Activated T-helper 17 cell treated with anti-CD3 and anti-CD28 coated beads, Interleukin-2, amount 50 U/mL, for 72 hours (primary cell): ENCODE results near the gene PRADC1. TPM values are rescaled to one million over a fixed set of nuclear protein-coding genes. Genes with fewer than 3 reads are reported as not detected.
A peak's percentile ranks its signal among the peaks of the same experiment; 100 is the strongest.
"Not testable (repeated sequence)": the region's sequence is repeated elsewhere in the genome, so short reads cannot be mapped to it uniquely, and the experiment has no call there.

Experiments
- ATAC-seq: fragments of 150-1000 bp; cut with Tn5 transposase; replicated peaks from 2 replicates; pipeline ENCODE4 v1.10.0; 2021; ENCODE audit warnings: mild to moderate bottlenecking, moderate library complexity
- H3K27ac Mint-ChIP-seq: one replicate; pipeline ENCODE4 v1.8.0; 2022; ENCODE audit warnings: mixed read lengths
- H3K27me3 Mint-ChIP-seq: one replicate; pipeline ENCODE4 v1.8.0; 2022; ENCODE audit warnings: mixed read lengths
- H3K36me3 Mint-ChIP-seq: one replicate; pipeline ENCODE4 v1.8.0; 2022; ENCODE audit warnings: low read depth, mild to moderate bottlenecking, mixed read lengths
- H3K4me1 Mint-ChIP-seq: one replicate; pipeline ENCODE4 v1.8.0; 2022; ENCODE audit warnings: mixed read lengths
- H3K4me3 Mint-ChIP-seq: one replicate; pipeline ENCODE4 v1.8.0; 2022; ENCODE audit warnings: mild to moderate bottlenecking, mixed read lengths
- H3K9me3 Mint-ChIP-seq: one replicate; pipeline ENCODE4 v1.8.0; 2022; ENCODE audit warnings: mixed read lengths
- total RNA-seq, 2 donors: library from RNA; stranded (reverse); gene quantifications; one replicate each; pipeline ENCODE4 v1.2.3, GENCODE V29; 2022

PRADC1 gene
- total RNA-seq, 2 donors from 2014 or later, result 10.0 to 16.0 TPM

DNA sequence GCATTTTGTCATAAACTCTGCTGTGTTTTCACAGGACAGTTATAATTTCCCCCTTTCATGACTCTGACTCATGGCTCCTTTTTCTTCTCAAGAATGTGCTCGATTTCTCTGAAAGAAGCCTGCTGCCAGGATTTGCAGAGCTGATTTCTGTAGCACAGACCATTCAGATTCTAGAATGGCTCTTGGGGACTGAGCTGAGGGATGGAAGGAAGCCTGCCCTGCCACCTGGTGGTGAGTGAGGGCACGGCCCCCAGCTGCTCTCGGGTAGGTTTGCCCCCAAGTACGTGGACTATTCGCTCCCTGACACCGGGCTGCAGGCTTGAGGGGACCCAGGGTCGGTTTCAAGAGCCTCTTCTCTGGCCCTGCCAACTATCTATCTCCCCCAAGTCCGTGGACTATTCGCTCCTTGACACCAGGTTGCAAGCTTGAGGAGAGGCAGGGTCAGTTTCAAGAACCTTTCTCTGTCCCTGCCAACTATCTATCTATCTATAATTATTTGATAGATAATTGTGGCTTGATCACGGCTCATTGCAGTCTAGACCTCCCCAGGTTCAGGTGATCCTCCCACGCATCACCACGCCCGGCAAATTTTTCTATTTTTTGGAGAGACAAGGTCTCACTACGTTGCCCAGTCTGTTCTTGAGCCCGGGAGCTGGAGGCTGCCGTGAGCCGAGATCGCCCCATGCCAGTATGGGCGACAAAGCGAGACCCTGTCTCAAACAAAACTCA lies 20.4 kb downstream of the PRADC1 start:
- Mint-ChIP-seq H3K27ac (no peak overlapping the region), H3K4me1 (peaks cover 8% of the 10 kb centered on the region), H3K36me3 (no peaks in the 10 kb centered on the region), H3K9me3 (no peaks in the 10 kb centered on the region), H3K4me3 (peak overlapping the region; percentile 98), H3K27me3 (peaks cover 12% of the 10 kb centered on the region)
- peak; percentile 74 for ATAC-seq

GRCh38 chr2:73212098-73212447 lies 21.0 kb downstream of the PRADC1 start:
- Mint-ChIP-seq H3K36me3 (no peaks in the 10 kb centered on the region), H3K4me3 (peak overlapping the region; percentile 98), H3K27ac (no peak overlapping the region), H3K9me3 (no peaks in the 10 kb centered on the region), H3K27me3 (peaks cover 14% of the 10 kb centered on the region), H3K4me1 (peaks cover 8% of the 10 kb centered on the region)
- no peak for ATAC-seq

DNA sequence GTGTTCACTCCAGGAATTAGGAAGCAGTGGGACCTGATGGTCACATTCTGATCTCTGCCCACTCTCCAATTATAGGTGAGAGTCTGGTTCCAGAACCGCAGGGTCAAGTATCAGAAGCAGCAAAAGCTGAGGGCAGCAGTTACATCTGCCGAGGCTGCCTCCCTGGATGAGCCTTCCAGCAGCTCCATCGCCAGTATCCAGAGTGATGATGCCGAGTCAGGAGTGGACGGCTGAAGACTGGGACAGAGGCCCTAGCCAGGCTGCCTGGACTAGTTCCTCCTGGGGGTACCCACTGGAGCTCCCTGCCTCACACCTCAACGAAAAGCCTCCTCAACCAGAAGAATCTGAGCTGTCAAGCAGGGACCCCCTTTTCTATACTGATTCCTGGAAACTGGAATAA lies 22.3 kb downstream of the PRADC1 start:
- no peak overlapping the region for H3K27ac Mint-ChIP-seq
- H3K4me3 Mint-ChIP-seq, result no peak overlapping the region
- no peaks in the 10 kb centered on the region for H3K9me3 Mint-ChIP-seq
- H3K27me3 Mint-ChIP-seq, result peaks cover 19% of the 10 kb centered on the region
- no peak for ATAC-seq
- no peaks in the 10 kb centered on the region for H3K36me3 Mint-ChIP-seq
- peaks cover 7% of the 10 kb centered on the region for H3K4me1 Mint-ChIP-seq

DNA sequence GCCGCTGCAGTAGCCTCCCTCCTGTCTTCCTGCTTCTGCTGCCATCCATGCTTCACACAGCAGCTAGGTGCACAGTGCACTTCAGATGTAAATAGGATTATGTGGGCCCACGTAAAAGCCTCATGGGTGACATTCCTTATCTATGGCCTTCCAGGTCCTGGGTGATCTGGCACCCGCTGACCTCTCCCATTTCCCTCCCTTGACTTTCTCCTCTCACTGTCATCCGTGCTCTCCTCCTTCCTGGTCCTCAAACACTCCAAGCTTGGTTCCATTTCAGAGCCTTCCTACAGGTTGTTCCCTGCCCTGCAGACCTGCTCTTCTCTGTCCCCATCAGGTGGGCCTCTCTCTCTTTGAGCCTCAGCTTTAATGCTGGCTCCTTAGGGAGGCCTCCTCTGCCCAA lies 23.0 kb downstream of the PRADC1 start:
- H3K4me3 Mint-ChIP-seq, result no peak overlapping the region
- H3K27me3 Mint-ChIP-seq, result peaks cover 21% of the 10 kb centered on the region
- ATAC-seq, result no peak
- H3K36me3 Mint-ChIP-seq, result no peaks in the 10 kb centered on the region
- H3K4me1 Mint-ChIP-seq, result peaks cover under 1% of the 10 kb centered on the region
- H3K9me3 Mint-ChIP-seq, result no peaks in the 10 kb centered on the region
- no peak overlapping the region for H3K27ac Mint-ChIP-seq

DNA sequence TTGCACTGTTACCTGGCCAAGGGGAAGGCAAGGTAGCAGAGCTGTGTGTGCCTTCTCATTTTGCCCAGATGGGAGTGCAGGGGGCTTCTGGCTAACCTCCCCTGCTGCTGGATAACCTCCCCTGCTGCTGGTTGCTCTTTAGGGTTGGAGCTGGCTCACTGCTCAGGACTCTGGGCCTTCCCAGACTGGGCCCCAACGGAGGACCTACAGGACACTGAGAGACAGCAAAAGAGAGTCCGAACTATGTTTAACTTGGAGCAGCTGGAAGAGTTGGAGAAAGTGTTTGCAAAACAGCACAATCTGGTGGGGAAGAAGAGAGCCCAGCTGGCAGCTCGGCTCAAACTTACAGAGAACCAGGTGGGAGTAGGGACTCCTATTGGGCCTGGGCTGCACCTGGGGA lies 24.8 kb downstream of the PRADC1 start:
- no peak for ATAC-seq
- H3K9me3 Mint-ChIP-seq, result no peaks in the 10 kb centered on the region
- H3K27ac Mint-ChIP-seq, result no peak overlapping the region
- no peaks in the 10 kb centered on the region for H3K36me3 Mint-ChIP-seq
- peaks cover 30% of the 10 kb centered on the region for H3K27me3 Mint-ChIP-seq
- H3K4me1 Mint-ChIP-seq, result no peaks in the 10 kb centered on the region
- H3K4me3 Mint-ChIP-seq, result no peak overlapping the region

GRCh38 chr2:73205611-73206010 lies 27.4 kb downstream of the PRADC1 start:
- no peaks in the 10 kb centered on the region for H3K4me1 Mint-ChIP-seq
- H3K36me3 Mint-ChIP-seq, result no peaks in the 10 kb centered on the region
- H3K27ac Mint-ChIP-seq, result no peak overlapping the region
- no peak for ATAC-seq
- H3K9me3 Mint-ChIP-seq, result no peaks in the 10 kb centered on the region
- peaks cover 40% of the 10 kb centered on the region for H3K27me3 Mint-ChIP-seq
- H3K4me3 Mint-ChIP-seq, result no peak overlapping the region

DNA sequence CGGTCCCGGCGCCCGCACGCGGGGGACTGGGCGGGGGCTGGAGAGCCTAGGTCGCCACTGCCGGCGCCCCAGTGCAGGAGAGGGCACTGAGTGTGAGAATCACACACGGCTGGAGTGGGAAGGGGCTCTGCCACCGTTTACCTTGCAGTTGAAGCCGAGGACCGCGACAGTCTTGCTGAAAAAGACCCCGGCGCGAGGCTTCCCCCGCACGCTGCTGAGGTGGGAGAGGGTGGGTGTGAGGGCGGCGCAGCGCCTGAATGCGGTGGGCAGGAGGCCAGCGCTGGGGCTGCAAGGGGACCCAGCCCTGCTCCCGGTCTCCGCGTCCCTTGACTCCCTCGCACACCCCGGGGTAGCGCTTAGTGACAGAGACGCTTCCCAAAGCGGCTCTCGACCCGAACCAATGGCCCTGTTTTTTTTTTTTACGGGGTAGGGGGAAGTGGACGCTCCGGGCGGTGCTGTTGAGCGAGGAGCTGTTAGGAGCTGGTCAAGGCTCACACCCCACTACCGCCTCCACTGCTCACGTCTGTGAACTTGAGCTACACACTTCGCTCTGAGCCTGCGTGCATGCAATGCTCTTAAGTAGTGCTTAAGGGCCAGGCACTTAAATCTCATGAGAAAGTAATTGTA lies 29.9 kb downstream of the PRADC1 start:
- no peak for ATAC-seq
- no peaks in the 10 kb centered on the region for H3K36me3 Mint-ChIP-seq
- H3K9me3 Mint-ChIP-seq, result no peaks in the 10 kb centered on the region
- peaks cover 36% of the 10 kb centered on the region for H3K27me3 Mint-ChIP-seq
- peak overlapping the region; percentile 34 for H3K4me3 Mint-ChIP-seq
- no peaks in the 10 kb centered on the region for H3K4me1 Mint-ChIP-seq
- no peak overlapping the region for H3K27ac Mint-ChIP-seq

- ATAC-seq, result peak; percentile 31
- Mint-ChIP-seq H3K9me3 (no peaks in the 10 kb centered on the region), H3K27ac (no peak within 1 kb of the TSS), H3K36me3 (no peaks in the 10 kb centered on the region), H3K4me1 (no peaks in the 10 kb centered on the region), H3K27me3 (peaks cover 33% of the 10 kb centered on the region), H3K4me3 (peak within 1 kb of the TSS; percentile 34)
Measured at GRCh38 chr2:73202156-73203054, 30.6 kb downstream of the PRADC1 start, which contains the start of gene NOTO. Gene NOTO, plus strand, starts transcription at chr2:73202574. Its CDS starts 93 bp downstream, at chr2:73202667.

DNA sequence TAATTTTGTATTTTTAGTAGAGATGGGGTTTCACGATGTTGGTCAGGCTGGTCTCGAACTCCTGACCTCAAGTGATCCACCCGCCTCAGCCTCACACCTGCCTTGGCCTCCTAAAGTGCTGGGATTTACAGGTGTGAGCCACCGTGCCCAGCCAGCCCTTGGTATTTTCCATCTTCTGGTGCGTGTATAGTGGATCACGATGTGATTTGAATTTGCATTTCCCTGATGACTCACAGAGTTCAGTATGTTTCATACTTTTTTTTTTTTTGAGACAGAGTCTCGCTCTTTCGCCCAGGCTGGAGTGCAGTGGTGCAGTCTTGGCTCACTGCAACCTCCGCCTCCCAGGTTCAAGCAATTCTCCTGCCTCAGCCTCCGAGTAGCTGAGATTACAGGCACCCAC lies 32.8 kb downstream of the PRADC1 start:
- not testable (repeated sequence) for H3K9me3 Mint-ChIP-seq, H3K27ac Mint-ChIP-seq, H3K4me3 Mint-ChIP-seq, H3K4me1 Mint-ChIP-seq, H3K36me3 Mint-ChIP-seq
- peak; percentile 78 for ATAC-seq
- H3K27me3 Mint-ChIP-seq, result peaks cover 39% of the 10 kb centered on the region

- no peaks in the 10 kb centered on the region for H3K4me1 Mint-ChIP-seq
- H3K27ac Mint-ChIP-seq, result no peak overlapping the region
- H3K4me3 Mint-ChIP-seq, result no peak overlapping the region
Measured at GRCh38 chr2:73197579-73197978, 35.5 kb downstream of the PRADC1 start.

GRCh38 chr2:73187549-73187948 lies 45.5 kb downstream of the PRADC1 start:
- Mint-ChIP-seq H3K27me3 (peaks cover 9% of the 10 kb centered on the region), H3K4me3 (no peak overlapping the region), H3K27ac (no peak overlapping the region), H3K9me3 (peaks cover 4% of the 10 kb centered on the region), H3K36me3 (no peaks in the 10 kb centered on the region), H3K4me1 (no peaks in the 10 kb centered on the region)
- no peak for ATAC-seq

More at GRCh38 chr2:73197579-73197978, 35.5 kb downstream of the PRADC1 start:
- no peak for ATAC-seq
- H3K9me3 Mint-ChIP-seq, result no peaks in the 10 kb centered on the region
- H3K36me3 Mint-ChIP-seq, result no peaks in the 10 kb centered on the region
- H3K27me3 Mint-ChIP-seq, result peaks cover 27% of the 10 kb centered on the region

- Mint-ChIP-seq H3K4me3 (no peak overlapping the region), H3K9me3 (peaks cover 4% of the 10 kb centered on the region), H3K27me3 (peaks cover 9% of the 10 kb centered on the region), H3K36me3 (no peaks in the 10 kb centered on the region), H3K27ac (no peak overlapping the region), H3K4me1 (no peaks in the 10 kb centered on the region)
- ATAC-seq, result no peak
Measured at GRCh38 chr2:73185965-73186364, 47.1 kb downstream of the PRADC1 start.
